D721Med (cell line): ENCODE measurements around the gene MB21D2.

Experiments used
- DNase-seq: peaks from one replicate; pipeline ENCODE4 v3.0.0; 2011; ENCODE audit warnings: low spot score; ENCODE audit not compliant: insufficient read length
- FAIRE-seq: peaks from 2 replicates; lab custom pipeline; 2011; peaks lifted over from hg19 to GRCh38; lab: Jason Lieb, UNC
- TF ChIP-seq, protein P1 (sequence below): IDR thresholded peaks from 2 replicates; pipeline ENCODE4 v1.5.1; 2012; ENCODE audit warnings: mild to moderate bottlenecking, control low read depth; ENCODE audit not compliant: insufficient read depth; ENCODE audit errors: missing control alignments

MB21D2 gene

DNA sequence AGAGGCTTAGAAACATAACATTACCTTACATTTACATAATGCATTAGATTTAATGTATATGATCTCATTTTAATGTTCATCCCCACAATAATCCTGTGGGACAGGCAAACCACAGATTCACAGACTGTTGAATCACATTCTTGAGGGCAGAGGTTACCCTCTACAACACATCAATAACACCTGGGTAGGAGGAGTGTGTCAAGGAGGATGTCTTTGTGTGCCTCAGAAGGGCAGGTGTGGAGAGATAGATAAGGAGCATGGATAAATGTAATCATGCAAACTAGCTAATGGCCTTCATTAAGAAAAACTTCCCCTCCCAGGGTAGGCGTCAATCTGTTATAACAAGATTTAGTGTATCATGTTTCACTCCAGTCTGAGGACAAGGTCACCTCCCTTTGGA is 12.9 kb upstream of the MB21D2 start:
- TF ChIP-seq, protein P1, sequence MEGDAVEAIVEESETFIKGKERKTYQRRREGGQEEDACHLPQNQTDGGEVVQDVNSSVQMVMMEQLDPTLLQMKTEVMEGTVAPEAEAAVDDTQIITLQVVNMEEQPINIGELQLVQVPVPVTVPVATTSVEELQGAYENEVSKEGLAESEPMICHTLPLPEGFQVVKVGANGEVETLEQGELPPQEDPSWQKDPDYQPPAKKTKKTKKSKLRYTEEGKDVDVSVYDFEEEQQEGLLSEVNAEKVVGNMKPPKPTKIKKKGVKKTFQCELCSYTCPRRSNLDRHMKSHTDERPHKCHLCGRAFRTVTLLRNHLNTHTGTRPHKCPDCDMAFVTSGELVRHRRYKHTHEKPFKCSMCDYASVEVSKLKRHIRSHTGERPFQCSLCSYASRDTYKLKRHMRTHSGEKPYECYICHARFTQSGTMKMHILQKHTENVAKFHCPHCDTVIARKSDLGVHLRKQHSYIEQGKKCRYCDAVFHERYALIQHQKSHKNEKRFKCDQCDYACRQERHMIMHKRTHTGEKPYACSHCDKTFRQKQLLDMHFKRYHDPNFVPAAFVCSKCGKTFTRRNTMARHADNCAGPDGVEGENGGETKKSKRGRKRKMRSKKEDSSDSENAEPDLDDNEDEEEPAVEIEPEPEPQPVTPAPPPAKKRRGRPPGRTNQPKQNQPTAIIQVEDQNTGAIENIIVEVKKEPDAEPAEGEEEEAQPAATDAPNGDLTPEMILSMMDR = no peak
- FAIRE-seq (no peak), DNase-seq (no peak)

DNA sequence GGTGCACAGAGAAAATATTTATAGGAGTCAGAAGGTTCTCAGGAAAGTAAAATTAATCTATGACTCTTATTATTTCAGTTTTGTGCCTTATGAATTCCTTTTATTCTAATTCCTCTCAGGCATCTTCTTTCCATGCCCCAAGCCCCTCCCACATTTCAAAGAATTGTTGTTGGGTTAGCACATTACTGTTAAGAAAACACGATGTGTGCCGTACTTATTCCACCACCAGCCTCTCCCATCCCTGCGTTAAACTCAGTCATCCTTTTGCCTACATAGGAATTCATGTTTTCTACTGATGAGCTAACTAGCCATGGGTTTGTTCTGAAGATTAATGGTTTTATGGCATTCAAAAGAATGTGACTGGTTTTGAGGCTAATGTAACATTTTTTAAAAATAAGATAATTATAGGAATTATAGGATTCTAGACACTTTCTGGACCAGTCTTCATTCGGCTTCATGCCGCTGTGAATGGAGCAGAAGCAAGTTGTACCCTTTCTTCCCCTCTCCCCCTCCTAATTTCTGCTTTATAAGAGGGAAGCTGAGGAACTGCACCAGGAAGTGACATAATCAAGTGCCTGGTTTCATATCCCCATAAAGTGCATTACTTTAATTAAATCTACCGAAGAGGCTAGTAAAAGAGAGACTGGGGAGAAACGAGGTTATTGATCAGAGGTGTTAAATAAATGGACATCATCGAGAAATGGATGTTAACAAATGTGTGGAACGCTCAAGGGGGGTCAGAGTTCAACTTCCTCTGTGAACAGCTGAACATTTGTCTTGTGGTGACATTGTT is 12.3 kb upstream of the MB21D2 start:
- FAIRE-seq (no peak), DNase-seq (no peak)
- TF ChIP-seq, protein P1 = no peak

DNA sequence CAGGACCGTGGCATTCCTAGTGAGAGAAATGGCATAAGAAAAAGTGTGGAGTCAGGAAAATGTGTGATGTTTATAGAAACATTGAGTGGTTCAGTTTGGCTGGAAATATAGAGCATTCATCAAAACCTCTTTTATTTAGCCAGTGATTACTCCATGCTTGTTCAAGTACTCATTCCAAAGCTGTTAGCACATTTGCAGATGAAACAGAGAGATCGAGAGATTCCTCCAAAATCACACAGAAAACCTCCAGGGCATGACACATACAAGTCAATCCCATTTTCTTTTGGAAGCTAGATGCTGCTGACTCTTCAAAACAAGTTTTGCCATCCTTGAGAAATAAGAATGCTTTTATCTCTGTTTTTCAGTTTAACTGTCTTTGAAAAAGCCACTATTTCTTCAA is 11.5 kb upstream of the MB21D2 start:
- DNase-seq (no peak), FAIRE-seq (no peak)
- TF ChIP-seq, protein P1 = no peak

DNA sequence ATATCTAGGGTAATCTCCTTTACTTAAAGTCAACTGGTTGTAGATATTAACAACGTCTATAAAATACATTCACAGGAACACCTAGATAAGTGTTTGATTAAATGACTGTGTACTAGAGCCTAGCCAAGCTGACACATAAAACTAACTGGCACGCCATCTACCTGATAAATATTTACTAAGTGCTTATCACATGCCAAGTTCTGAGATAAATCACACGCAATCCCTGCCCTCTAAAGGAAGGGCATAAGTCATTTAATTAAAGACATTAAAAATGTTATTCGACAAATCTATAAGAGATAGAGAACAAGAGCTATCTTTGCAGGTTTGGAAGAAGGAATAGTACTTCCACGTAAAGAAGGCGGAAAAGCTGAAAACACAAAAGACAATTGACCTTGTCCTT is 11.1 kb upstream of the MB21D2 start:
- TF ChIP-seq, protein P1 = no peak
- no peak for FAIRE-seq
- no peak for DNase-seq

DNA sequence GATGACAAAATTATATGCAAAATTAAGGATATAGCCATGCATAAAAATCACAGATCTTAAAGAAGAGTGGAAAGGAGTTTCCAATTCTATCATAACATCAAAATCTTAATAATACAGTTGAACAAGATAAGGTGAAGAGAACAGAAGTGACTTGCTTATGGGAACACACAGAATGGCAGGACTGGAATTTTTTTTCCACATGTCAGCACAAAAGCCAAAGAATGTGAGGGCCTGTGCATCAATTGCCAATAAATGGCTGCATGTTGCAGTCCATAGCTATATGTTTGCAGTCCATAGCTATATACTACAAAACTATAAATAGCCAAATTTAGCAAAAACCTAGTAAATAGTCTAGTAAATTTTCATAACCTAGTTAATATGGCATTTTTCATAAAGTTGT is 10.4 kb upstream of the MB21D2 start:
- TF ChIP-seq, protein P1 = no peak
- DNase-seq (no peak), FAIRE-seq (no peak)

DNA sequence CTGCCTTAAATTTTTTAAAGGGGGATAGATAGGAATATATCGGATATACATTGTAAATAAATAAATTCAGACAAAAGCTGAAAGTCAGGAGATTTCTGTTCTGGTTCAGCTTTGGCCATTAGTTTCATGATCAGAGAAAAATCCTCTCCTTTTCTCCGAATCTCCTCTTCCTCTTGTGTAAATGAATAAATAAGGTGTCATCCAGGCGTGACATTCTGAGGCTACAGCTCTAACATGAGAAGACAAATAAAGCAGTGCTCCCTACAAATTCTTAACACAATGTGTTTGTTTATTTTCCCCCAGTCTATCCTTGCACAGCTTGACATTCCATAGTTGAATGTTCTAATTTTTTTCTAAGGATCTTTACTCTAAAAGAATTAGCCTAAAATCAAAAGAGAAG is 9.4 kb upstream of the MB21D2 start:
- no peak for DNase-seq
- FAIRE-seq = no peak
- TF ChIP-seq, protein P1 = no peak

DNA sequence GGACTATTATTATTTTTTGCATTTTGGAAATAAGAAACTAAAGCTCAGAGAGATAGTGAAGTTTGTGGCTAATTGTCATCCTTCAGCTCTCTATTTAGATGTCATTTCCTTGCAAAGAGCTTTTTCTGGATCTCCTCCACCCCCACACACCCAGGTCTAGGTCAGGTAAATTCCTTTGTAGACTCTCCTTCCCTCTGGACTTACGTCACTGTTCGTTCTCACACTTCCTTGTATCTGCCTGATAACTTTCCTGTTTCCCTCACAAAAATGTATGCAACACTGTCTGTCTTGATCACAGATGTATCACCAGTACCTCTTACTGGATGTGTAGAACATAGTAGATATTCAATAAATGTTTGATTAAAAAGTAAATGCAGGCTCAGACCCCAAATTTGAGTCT is 6.1 kb upstream of the MB21D2 start:
- TF ChIP-seq, protein P1 = no peak
- FAIRE-seq (no peak), DNase-seq (no peak)
